ENCODE measurements around the gene RNF133.
"Not testable (repeated sequence)": the region's sequence is repeated elsewhere in the genome, so short reads cannot be mapped to it uniquely, and the experiment has no call there.

RNF133 gene

DNA sequence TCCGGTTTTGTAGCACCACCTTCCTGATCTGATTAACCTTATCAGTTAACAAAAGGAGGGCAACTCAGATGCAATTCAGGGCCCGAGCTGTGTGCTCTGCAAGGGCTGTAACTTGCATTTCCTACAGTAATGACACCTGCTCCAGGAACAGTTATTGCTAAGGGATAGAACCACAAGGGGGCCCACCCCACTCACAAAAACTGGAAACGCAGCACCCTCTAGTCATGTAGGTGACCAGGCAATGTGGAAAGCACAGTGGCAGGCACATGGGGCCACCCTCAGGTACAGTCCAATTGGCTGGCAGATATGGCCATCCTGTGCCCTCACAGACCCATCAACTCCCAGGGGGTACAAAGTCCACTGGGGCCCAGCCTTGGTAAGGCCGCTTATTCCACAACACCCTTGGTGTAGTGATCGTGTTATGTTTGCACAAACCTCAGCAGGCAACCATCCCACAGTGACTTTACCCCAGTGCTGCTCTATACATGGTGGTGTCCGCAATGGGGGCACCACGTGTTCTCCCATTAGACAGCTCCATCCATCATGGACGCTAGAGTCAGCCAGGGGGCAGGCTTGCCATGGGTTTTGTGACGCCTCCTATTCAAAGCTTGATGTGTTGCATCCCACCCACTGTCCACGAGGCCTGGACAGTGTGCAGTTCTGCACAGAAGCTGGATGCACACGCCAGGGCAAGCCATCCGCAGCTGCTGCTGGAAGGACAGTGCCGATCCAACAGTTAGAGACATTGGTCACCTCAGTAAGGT is 9.4 kb downstream of the RNF133 start:
- DNase-seq: no peak

DNA sequence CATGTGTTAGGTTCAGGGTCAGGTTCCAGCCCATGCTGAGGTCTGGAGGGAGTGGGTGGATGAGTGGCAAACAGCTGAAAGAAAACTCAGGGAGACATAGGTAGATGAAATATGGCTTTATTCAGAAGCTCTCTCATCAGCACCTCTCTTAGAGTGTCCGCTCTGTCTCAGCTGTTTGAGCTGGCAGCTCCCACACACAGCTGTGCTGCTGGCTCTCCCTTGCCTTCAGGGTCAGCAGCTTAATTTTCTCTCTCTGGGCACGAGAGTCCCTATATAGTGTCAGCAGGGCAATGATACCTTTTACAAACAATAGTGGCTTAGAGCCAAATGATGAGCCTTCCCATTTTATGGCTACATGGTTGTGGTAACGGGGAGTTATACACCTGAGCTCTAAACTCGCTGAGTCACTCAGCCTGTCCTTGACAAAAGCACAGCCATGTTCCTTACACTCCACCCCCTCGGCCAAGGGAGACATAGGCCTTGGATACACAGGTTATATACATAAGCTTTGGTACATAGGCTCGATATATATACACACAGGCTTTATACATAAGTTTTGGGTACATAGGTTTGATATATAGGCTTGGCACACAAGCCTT is 10.4 kb downstream of the RNF133 start:
- no peak for DNase-seq

DNA sequence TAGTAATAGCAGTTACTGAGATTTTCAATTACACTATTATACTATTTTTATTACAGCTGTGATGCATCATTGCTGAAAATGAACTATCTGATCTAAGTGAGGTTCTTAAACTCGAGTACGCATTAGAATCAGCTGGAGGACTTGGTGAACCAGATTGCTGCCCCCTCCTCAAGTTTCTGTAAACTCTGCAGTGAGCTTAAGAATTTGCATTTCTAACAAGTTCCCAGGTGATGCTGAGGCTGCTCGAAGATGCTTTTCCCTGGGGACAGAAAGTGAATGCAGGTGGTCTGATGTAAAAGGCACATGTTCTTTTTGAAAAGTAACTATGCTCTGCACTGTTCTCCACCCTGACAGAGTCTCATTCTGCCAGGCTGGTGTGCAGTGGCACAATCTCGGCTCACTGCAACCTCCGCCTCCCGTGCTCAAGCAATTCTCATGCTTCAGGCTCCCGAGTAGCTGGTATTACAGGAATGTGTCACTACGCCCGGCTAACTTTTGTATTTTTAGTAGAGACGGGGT is 12.5 kb downstream of the RNF133 start:
- no peak for DNase-seq

DNA sequence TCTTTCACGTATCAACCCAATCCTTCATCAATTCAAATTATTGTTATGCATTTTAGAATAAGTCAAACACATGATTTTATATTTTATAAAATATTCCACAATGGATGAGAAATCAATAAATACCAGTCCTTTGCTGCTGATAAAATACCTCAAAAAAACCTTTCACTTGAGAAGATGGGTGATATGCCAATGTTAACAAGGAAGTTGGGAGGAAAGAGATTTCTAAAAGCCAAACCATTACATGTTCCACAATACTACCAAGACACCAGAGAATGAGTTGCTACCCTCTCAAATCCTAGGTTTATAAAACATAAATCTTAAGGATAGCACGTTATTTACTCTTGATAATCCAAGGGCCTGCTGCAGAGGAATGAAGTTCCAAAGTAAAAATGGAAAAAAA is 14.4 kb downstream of the RNF133 start:
- no peak for DNase-seq

- DNase-seq: no peak
Measured at GRCh38 chr7:122682815-122683550, 15.9 kb downstream of the RNF133 start.

DNA sequence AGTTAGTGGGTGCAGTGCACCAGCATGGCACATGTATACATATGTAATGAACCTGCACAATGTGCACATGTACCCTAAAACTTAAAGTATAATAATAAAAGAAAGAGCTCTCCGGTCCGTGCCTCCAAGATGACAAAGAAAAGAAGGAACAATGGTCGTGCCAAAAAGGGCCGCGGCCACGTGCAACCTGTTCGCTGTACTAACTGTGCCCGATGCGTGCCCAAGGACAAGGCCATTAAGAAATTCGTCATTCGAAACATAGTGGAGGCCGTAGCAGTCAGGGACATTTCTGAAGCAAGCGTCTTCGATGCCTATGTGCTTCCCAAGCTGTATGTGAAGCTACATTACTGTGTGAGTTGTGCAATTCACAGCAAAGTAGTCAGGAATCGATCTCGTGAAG is 17.7 kb downstream of the RNF133 start:
- not testable (repeated sequence) for DNase-seq

GRCh38 chr7:122679813-122680212 is 19.1 kb downstream of the RNF133 start:
- no peak for DNase-seq

DNA sequence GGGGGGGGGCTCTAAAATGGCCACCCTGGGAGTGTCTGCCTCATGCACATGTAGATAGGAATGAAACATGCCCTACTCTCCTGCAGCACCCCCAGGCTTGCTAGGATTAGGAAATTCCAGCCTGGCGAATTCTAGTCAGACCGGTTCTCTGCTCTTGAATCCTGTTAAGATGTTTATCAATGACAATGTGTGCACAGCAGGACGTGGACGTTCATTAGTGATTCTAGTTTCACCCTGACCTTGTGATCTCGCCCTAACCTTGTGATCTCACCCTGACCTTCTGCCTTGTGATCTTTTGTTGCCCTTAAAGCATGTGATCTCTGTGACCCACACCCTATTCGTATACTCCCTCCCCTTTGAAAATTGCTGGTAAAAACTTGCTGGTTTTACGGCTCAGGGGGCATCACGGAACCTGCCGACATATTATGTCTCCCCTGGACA is 19.6 kb downstream of the RNF133 start:
- DNase-seq: not testable (repeated sequence)

DNA sequence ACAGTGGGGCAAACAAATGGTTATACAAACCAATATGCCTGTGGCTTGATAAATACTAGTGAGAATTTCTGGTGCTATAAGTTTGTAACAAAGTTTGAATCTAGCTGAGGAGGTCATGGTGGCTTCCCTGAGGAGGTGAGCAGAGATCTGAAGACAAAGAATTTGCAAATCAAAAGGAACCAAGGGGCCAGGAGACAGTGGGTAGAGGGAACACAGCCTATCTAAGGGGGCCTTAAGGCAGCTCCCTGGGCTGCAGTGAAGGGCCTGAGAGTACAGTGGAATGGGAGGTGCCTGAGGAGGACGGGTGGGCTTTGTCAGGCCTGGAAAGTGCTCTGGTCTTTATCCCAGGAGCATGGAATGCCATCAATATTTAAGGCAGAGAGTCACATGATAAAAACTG is 21.8 kb downstream of the RNF133 start:
- no peak for DNase-seq

DNA sequence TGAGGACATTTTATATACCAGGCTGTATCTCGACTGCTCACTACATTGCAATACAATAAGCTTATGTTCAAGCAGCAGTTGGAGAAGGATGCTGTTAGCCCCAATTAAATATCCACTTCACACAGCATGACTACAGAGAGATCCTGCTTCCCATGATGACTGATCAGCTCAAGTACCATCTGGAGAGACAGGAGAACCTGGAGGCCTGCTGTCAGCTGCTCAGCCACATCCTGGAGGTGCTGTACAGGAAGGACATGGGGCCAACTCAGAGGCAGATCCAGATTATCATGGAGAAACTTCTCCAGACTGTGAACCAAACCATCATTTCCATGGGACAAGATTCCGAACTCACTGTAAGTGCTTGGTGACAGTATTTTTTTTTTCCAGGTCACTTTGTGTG is 22.5 kb downstream of the RNF133 start:
- no peak for DNase-seq

GRCh38 chr7:122675621-122676020 is 23.3 kb downstream of the RNF133 start:
- DNase-seq: no peak

DNA sequence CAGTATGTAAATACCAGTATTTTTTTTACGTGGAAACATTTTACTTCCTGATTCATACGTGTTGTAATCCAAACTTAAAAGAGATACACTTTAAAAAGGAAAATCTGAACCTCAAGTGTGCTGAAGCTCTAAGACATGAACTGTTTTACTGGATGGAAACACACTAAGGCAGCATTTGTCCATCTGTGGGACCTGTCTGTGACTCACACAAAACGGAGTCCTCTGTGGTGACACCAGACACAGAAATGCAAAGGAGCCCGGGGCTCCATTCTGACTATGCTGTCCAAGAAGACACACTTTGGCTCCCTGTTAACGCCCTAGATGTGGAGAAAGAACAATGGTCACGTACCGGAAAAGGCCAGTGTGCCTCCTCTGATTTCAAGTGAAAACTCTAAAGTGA is 23.9 kb downstream of the RNF133 start:
- no peak for DNase-seq

- peak; percentile 17 for DNase-seq
Measured at GRCh38 chr7:122674502-122674901, 24.4 kb downstream of the RNF133 start.

DNA sequence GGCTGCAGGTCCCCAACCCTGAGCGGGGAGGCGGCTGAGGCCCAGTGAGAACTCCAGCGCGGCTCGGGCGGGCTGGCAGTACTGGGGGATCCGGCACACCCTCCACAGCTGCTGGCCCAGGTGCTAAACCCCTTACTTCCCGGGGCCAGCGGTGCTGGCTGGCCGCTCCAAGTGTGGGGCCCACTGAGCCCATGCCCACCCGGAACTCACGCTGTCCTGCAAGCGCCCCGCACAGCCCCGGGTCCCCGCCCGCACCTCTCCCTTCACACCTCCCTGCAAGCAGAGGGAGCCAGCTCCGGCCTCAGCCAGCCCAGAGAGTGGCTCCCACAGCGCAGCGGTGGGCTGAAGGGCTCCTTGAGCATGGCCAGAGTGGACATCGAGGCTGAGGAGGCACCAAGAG is 25.0 kb downstream of the RNF133 start:
- no peak for DNase-seq

- no peak for DNase-seq
Measured at GRCh38 chr7:122672536-122672935, 26.4 kb downstream of the RNF133 start.

DNA sequence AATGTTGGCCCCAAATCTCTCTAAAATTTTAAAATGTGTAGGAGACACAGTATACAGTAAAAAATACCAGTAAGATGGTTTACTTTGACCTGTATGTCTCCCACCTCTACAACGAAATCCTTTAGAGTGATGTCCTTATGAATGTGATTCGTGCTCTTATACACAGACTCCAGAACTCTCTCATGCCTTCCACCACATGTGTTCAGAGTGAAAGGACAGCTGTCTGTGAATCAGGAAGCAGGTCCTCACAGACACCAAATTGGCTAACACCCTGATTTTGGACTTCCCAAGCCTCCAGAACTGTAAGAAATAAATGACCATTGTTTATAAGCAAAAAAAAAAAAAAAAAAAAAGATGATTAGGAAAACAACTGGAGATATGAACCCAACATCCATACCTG is 35.2 kb downstream of the RNF133 start:
- no peak for DNase-seq

GRCh38 chr7:122658856-122659255 is 40.1 kb downstream of the RNF133 start:
- DNase-seq: no peak

- DNase-seq: no peak
Measured at GRCh38 chr7:122653685-122654084, 45.2 kb downstream of the RNF133 start.

DNA sequence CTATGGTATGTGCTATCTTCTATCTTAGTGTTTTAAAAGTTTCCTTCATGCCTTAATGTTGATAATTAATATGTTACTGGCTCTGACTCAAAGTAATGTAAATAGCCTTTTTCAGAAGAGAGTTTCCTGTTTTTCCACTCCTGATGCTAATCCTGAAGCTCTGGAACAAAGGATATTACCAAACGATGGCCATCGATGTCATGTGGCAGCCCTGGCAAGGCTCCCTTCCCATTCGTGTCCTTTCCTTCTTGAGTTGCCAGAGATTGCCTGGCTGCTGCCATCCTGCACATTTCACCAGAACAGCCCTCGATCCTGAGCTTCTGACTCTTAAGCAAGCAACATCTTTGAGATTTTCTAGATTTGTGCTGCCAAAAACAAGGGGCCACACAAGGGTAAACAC is 46.0 kb downstream of the RNF133 start:
- no peak for DNase-seq

DNA sequence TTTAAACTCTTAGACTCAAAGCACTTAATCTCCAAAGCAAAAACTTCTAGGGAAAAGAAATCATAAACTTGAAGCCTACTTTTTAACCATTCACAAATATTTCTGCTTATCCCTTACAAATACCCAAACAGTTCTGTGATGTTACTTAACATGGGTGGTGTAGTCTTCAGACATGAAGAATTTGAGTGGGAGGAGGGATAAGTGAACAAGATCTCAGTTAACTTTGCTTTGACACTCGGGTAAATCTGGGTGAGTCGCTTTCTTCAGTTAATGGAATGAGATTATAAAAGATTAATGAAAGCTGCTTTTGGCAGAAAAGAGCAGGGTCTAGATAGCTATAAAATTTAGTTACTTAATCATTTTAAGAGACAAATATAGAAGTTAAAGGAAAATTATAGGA is 47.5 kb downstream of the RNF133 start:
- DNase-seq: no peak

All from OCI-M1 (cell line).